Neutrophil (primary cell): ENCODE measurements around the gene DKK3.

ENCODE experiments used
- H3K27ac ChIP-seq: fragments of 200-600 bp; sonication (generic); 2 replicates; pipeline ENCODE4 v1.5.1; 2016; ENCODE audit warnings: mild to moderate bottlenecking, moderate library complexity
- H3K27me3 ChIP-seq: fragments of 200-600 bp; sonication (generic); 2 replicates; pipeline ENCODE4 v1.6.0; 2016; ENCODE audit warnings: mild to moderate bottlenecking
- H3K36me3 ChIP-seq: fragments of 200-600 bp; sonication (generic); 2 replicates; pipeline ENCODE4 v1.5.1; 2017
- H3K4me1 ChIP-seq, 2 experiments: fragments of 200-600 bp in 1 of 2; sonication (generic) in 1 of 2; 1 replicate in 1 of 2; 2 replicates in 1 of 2; pipeline versions ENCODE4 v1.5.1 to v1.6.1; 2013 to 2016; ENCODE audit warnings: low read depth in 1 of 2, low read length in 1 of 2, mild to moderate bottlenecking in 1 of 2, moderate library complexity in 1 of 2; ENCODE audit not compliant: control insufficient read depth in 1 of 2, insufficient read depth in 1 of 2
- H3K4me3 ChIP-seq, 2 experiments: fragments of 200-600 bp in 1 of 2; sonication (generic) in 1 of 2; 1 replicate in 1 of 2; 2 replicates in 1 of 2; pipeline ENCODE4 v1.5.1; 2013 to 2016; ENCODE audit warnings: low read depth in 1 of 2, low read length in 1 of 2, mild to moderate bottlenecking in 1 of 2, moderate library complexity in 1 of 2
- H3K9me3 ChIP-seq: fragments of 200-600 bp; sonication (generic); 2 replicates; pipeline ENCODE4 v1.5.1; 2016
- CTCF ChIP-seq: fragments of 200-600 bp; sonication (generic); IDR thresholded peaks from 2 replicates; pipeline ENCODE4 v1.5.1; 2016; ENCODE audit warnings: antibody characterized with exemption

DKK3 gene

GRCh38 chr11:11997049-11997322 is 11.4 kb downstream of the DKK3 start:
- Histone ChIP-seq H3K4me3 (no peak overlapping the region), H3K27me3 (peaks cover 59% of the 10 kb centered on the region), H3K36me3 (no peaks in the 10 kb centered on the region), H3K27ac (no peak overlapping the region), H3K4me1 (no peaks in the 10 kb centered on the region), H3K9me3 (no peaks in the 10 kb centered on the region)
- TF ChIP-seq CTCF: no peak

- H3K27ac ChIP-seq: no peak overlapping the region
Observed at GRCh38 chr11:11996321-11997048, 11.9 kb downstream of the DKK3 start.

GRCh38 chr11:11995601-11996000 is 12.8 kb downstream of the DKK3 start:
- H3K4me3 ChIP-seq: no peak overlapping the region
- H3K36me3 ChIP-seq: no peaks in the 10 kb centered on the region
- H3K27me3 ChIP-seq: peaks cover 45% of the 10 kb centered on the region
- H3K4me1 ChIP-seq: no peaks in the 10 kb centered on the region
- no peak overlapping the region for H3K27ac ChIP-seq
- H3K9me3 ChIP-seq: no peaks in the 10 kb centered on the region
- TF ChIP-seq CTCF: no peak

More at GRCh38 chr11:11996321-11997048, 11.9 kb downstream of the DKK3 start:
- Histone ChIP-seq H3K36me3 (no peaks in the 10 kb centered on the region), H3K4me3 (no peak overlapping the region), H3K27me3 (peaks cover 54% of the 10 kb centered on the region), H3K9me3 (no peaks in the 10 kb centered on the region), H3K4me1 (no peaks in the 10 kb centered on the region)
- no peak for TF ChIP-seq CTCF

GRCh38 chr11:11993839-11994238 is 14.6 kb downstream of the DKK3 start:
- Histone ChIP-seq H3K27me3 (peaks cover 32% of the 10 kb centered on the region), H3K4me1 (no peaks in the 10 kb centered on the region), H3K36me3 (no peaks in the 10 kb centered on the region), H3K4me3 (no peak overlapping the region), H3K27ac (no peak overlapping the region), H3K9me3 (no peaks in the 10 kb centered on the region)
- TF ChIP-seq CTCF: no peak

GRCh38 chr11:11992257-11993212 is 15.9 kb downstream of the DKK3 start:
- no peak for TF ChIP-seq CTCF
- H3K27ac ChIP-seq: no peak overlapping the region
- no peak overlapping the region for H3K4me3 ChIP-seq
- H3K4me1 ChIP-seq: no peaks in the 10 kb centered on the region
- H3K27me3 ChIP-seq: peaks cover 19% of the 10 kb centered on the region
- H3K36me3 ChIP-seq: no peaks in the 10 kb centered on the region
- H3K9me3 ChIP-seq: no peaks in the 10 kb centered on the region
